Common myeloid progenitor, CD34-positive (primary cell): ENCODE results near the gene SMOC2.

Source experiments
- CTCF ChIA-PET: fragments of 350-600 bp; sonication (Branson Sonifier 250); formaldehyde crosslinking; loops from one replicate; lab custom pipeline; 2021; ENCODE audit warnings: antibody characterized with exemption; lab: Charles Lee
- POLR2A ChIA-PET: fragments of 350-600 bp; sonication (Branson Sonifier 250); formaldehyde crosslinking; loops from one replicate; lab custom pipeline; 2021; ENCODE audit warnings: antibody characterized with exemption; lab: Charles Lee
- DNase-seq, 3 donors: peaks; one replicate each; pipeline versions ENCODE4 v3.0.0 to v3.0.0-alpha.2; 2013
- H3K27ac ChIP-seq, 2 experiments: 1 replicate in 1 of 2; 2 replicates in 1 of 2; pipeline ENCODE4 v1.7.0; 2013; ENCODE audit warnings: inconsistent platforms in 2 of 2, low read length in 2 of 2, mild to moderate bottlenecking in 2 of 2, low read depth in 1 of 2, moderate library complexity in 1 of 2; ENCODE audit not compliant: severe bottlenecking in 2 of 2, insufficient read depth in 1 of 2, poor library complexity in 1 of 2
- H3K27me3 ChIP-seq, 5 experiments: replicated peaks in 2 of 5; 1 replicate in 3 of 5; 2 replicates in 2 of 5; pipeline versions ENCODE4 v1.6.1 to v1.7.0; 2013; ENCODE audit warnings: low read length in 4 of 5, mild to moderate bottlenecking in 2 of 5, moderate library complexity in 2 of 5, inconsistent platforms in 1 of 5; ENCODE audit not compliant: insufficient read depth in 5 of 5, control insufficient read depth in 4 of 5
- H3K36me3 ChIP-seq, 4 experiments: 1 replicate in 2 of 4; 2 replicates in 2 of 4; pipeline versions ENCODE4 v1.6.1 to v1.7.0; 2013; ENCODE audit warnings: low read length in 3 of 4, control low read depth in 1 of 4, mild to moderate bottlenecking in 1 of 4; ENCODE audit not compliant: control insufficient read depth in 4 of 4, insufficient read depth in 4 of 4
- H3K4me1 ChIP-seq, 4 experiments: 1 replicate in 3 of 4; 2 replicates in 1 of 4; pipeline versions ENCODE4 v1.6.1 to v1.7.1; 2013; ENCODE audit warnings: low read length in 3 of 4, mild to moderate bottlenecking in 3 of 4, control low read depth in 1 of 4, inconsistent platforms in 1 of 4, moderate library complexity in 1 of 4; ENCODE audit not compliant: control insufficient read depth in 4 of 4, insufficient read depth in 4 of 4; ENCODE audit errors: control extremely low read depth in 1 of 4
- H3K4me3 ChIP-seq, 7 experiments: 1 replicate in 4 of 7; 2 replicates in 3 of 7; pipeline versions ENCODE4 v1.5.1 to v1.7.0; 2013; ENCODE audit warnings: mild to moderate bottlenecking in 7 of 7, low read length in 6 of 7, moderate library complexity in 6 of 7, inconsistent platforms in 2 of 7, low read depth in 2 of 7, control low read depth in 1 of 7; ENCODE audit not compliant: insufficient read depth in 4 of 7, control insufficient read depth in 1 of 7; ENCODE audit errors: extremely low read depth in 1 of 7
- H3K9me3 ChIP-seq, 5 experiments: 1 replicate in 4 of 5; 2 replicates in 1 of 5; pipeline versions ENCODE4 v1.6.1 to v1.7.1; 2013; ENCODE audit warnings: low read length in 4 of 5, mild to moderate bottlenecking in 2 of 5, inconsistent platforms in 1 of 5, low read depth in 1 of 5, moderate library complexity in 1 of 5; ENCODE audit not compliant: control insufficient read depth in 4 of 5, insufficient read depth in 2 of 5; ENCODE audit errors: control extremely low read depth in 1 of 5
- WGBS: methylation state at CpG from one replicate; pipeline ENCODE4 v1.1.5; 2013; ENCODE audit not compliant: insufficient coverage; 5-methylcytosine and 5-hydroxymethylcytosine counted together

Gene SMOC2

GRCh38 chr6:168455847-168456530, 15.0 kb downstream of the SMOC2 start:
- Histone ChIP-seq H3K9me3 (no peaks in the 10 kb centered on the region), H3K27ac (no peak overlapping the region)
- WGBS: 91% methylated on average over 32 of the region's 32 CpGs

GRCh38 chr6:168456907-168457652, 16.1 kb downstream of the SMOC2 start:
- ChIA-PET POLR2A (no interaction called here), CTCF (no interaction called here)
- 95% methylated on average over 28 of the region's 31 CpGs for WGBS

More at GRCh38 chr6:168455847-168456530, 15.0 kb downstream of the SMOC2 start:
- Histone ChIP-seq H3K27me3 (peaks cover 3 to 37% (median 5%) of the 10 kb centered on the region in 5 experiments), H3K4me1 (no peaks in the 10 kb centered on the region), H3K4me3 (no peak overlapping the region), H3K36me3 (no peaks in the 10 kb centered on the region)
- ChIA-PET CTCF (no interaction called here), POLR2A (no interaction called here)
- DNase-seq: no peak

GRCh38 chr6:168457653-168457934, 16.6 kb downstream of the SMOC2 start:
- no peaks in the 10 kb centered on the region for H3K36me3 ChIP-seq
- CTCF ChIA-PET: no interaction called here
- no peak overlapping the region for H3K27ac ChIP-seq
- POLR2A ChIA-PET: no interaction called here
- no peaks in the 10 kb centered on the region for H3K9me3 ChIP-seq
- DNase-seq: no peak
- no peaks in the 10 kb centered on the region for H3K4me1 ChIP-seq
- H3K4me3 ChIP-seq: no peak overlapping the region
- WGBS: 67% methylated on average over 1 of the region's 7 CpGs
- H3K27me3 ChIP-seq: peaks cover 0 to 33% (median 3%) of the 10 kb centered on the region in 5 experiments

More at GRCh38 chr6:168456907-168457652, 16.1 kb downstream of the SMOC2 start:
- Histone ChIP-seq H3K9me3 (no peaks in the 10 kb centered on the region), H3K27ac (no peak overlapping the region), H3K36me3 (no peaks in the 10 kb centered on the region), H3K4me1 (no peaks in the 10 kb centered on the region), H3K27me3 (peaks cover 0 to 32% (median 3%) of the 10 kb centered on the region in 5 experiments), H3K4me3 (no peak overlapping the region)
- no peak for DNase-seq

- WGBS: 93% methylated on average over 12 of the region's 12 CpGs
- Histone ChIP-seq H3K36me3 (no peaks in the 10 kb centered on the region), H3K4me3 (no peak overlapping the region), H3K9me3 (no peaks in the 10 kb centered on the region), H3K27ac (no peak overlapping the region), H3K27me3 (peaks cover 0 to 28% (median 3%) of the 10 kb centered on the region in 5 experiments), H3K4me1 (no peaks in the 10 kb centered on the region)
- ChIA-PET CTCF (no interaction called here), POLR2A (no interaction called here)
- no peak for DNase-seq
Measured at GRCh38 chr6:168458101-168458500, 17.1 kb downstream of the SMOC2 start.

GRCh38 chr6:168459572-168459971, 18.6 kb downstream of the SMOC2 start:
- Histone ChIP-seq H3K36me3 (no peaks in the 10 kb centered on the region), H3K27ac (no peak overlapping the region), H3K4me3 (no peak overlapping the region), H3K27me3 (peaks cover 0 to 18% (median 3%) of the 10 kb centered on the region in 5 experiments), H3K9me3 (no peaks in the 10 kb centered on the region), H3K4me1 (no peaks in the 10 kb centered on the region)
- DNase-seq: no peak
- ChIA-PET POLR2A (no interaction called here), CTCF (no interaction called here)
- WGBS: 97% methylated on average over 6 of the region's 9 CpGs

GRCh38 chr6:168462289-168462853, 21.4 kb downstream of the SMOC2 start:
- WGBS: 88% methylated on average over 8 of the region's 8 CpGs
- Histone ChIP-seq H3K4me1 (no peaks in the 10 kb centered on the region), H3K27ac (no peak overlapping the region), H3K36me3 (no peaks in the 10 kb centered on the region), H3K27me3 (peaks cover 0 to 5% (median 0%) of the 10 kb centered on the region in 5 experiments), H3K4me3 (no peak overlapping the region), H3K9me3 (no peaks in the 10 kb centered on the region)
- no peak for DNase-seq
- POLR2A ChIA-PET: no interaction called here
- CTCF ChIA-PET: no interaction called here

- no peak overlapping the region for H3K4me3 ChIP-seq
- no peaks in the 10 kb centered on the region for H3K9me3 ChIP-seq
- H3K27ac ChIP-seq: no peak overlapping the region
- peaks cover 0 to 11% (median 3%) of the 10 kb centered on the region in 5 experiments for H3K27me3 ChIP-seq
- CTCF ChIA-PET: interaction anchor here (0.6 kb wide), 1 partner anchor 16 kb away, joined by 3 read pairs; no protein-coding TSS in a partner anchor
- WGBS: 97% methylated on average over 3 of the region's 4 CpGs
- H3K36me3 ChIP-seq: no peaks in the 10 kb centered on the region
- POLR2A ChIA-PET: no interaction called here
- no peaks in the 10 kb centered on the region for H3K4me1 ChIP-seq
- DNase-seq: no peak
Measured at GRCh38 chr6:168464546-168464945, 23.6 kb downstream of the SMOC2 start.
